ENCODE results near the gene ATP4B.
"Not testable (repeated sequence)": the region's sequence is repeated elsewhere in the genome, so short reads cannot be mapped to it uniquely, and the experiment has no call there.

The ATP4B gene

GRCh38 chr13:113625965-113626721 is 31.9 kb downstream of the ATP4B start:
- peak; percentile 57 for DNase-seq (ENCODE audit: low read depth, low spot score)

DNA sequence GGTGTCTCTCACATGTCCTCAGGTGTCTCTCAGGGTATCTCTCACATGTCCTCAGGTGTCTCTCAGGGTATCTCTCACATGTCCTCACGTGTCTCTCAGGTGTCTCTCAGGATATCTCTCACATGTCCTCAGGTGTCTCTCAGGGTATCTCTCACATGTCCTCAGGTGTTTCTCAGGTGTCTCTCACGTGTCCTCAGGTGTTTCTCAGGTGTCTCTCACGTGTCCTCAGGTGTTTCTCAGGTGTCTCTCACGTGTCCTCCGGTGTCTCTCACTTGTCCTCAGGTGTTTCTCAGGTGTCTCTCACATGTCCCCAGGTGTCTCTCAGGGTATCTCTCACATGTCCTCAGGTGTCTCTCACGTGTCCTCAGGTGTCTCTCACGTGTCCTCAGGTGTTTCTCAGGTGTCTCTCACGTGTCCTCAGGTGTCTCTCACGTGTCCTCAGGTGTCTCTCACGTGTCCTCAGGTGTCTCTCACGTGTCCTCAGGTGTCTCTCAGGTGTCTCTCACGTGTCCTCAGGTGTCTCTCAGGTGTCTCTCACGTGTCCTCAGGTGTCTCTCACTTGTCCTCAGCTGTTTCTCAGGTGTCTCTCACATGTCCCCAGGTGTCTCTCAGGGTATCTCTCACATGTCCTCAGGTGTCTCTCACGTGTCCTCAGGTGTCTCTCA is 33.2 kb downstream of the ATP4B start:
- not testable (repeated sequence) for DNase-seq (ENCODE audit: low read depth, low spot score)

DNA sequence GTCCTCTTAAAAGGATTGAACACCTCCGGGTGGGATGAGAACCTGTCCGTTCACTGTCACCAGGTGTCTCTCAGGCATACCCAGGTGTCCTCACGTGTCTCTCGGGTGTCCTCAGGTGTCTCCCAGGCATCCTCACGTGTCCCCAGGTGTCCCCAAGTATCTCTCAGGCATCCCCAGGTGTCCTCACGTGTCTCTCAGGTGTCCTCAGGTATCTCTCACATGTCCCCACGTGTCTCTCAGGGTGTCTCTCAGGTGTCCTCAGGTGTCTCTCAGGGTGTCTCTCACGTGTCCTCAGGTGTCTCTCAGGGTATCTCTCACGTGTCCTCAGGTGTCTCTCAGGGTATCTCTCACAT is 33.8 kb downstream of the ATP4B start:
- no peak for DNase-seq (ENCODE audit: low read depth, low spot score)

DNA sequence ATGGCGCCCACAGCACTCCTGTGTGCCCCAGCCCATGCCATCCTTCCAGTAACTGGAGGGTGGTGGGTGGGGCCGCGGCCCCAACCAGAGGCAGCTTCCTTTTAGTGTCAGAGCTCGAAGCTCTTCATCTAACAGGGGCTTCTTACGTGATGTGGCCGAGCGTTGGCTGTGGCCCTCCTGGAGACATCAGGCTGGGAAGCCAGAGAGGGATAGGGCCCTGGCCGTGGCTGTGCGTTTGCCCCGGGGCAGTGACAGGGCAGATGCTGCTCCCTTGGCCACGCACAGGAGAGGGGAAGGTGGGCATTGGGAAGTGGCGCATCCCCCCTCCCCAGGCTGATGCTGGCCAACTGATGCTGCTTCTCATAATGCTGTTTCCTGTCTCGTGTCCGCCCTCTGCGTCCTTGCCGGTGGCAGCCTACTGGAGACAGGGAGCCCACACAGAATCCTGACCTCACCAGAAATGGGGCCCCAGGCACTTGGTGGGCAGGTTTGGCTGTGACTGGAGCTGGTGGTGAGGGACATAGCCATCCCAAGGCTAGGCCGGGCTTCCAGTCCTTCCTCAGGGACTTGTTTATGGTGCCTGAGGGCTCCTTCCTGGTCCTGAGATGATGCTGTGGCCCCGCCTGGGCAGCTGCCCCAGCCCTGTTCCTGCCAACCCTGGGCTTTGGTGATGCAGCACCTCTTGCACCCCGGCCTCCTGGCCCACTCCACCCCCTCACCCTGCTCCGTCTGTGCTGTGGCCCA is 34.3 kb downstream of the ATP4B start:
- no peak for DNase-seq (ENCODE audit: low read depth, low spot score)

- no peak for DNase-seq (ENCODE audit: low read depth, low spot score)
Observed at GRCh38 chr13:113622791-113623490, 35.1 kb downstream of the ATP4B start.

DNA sequence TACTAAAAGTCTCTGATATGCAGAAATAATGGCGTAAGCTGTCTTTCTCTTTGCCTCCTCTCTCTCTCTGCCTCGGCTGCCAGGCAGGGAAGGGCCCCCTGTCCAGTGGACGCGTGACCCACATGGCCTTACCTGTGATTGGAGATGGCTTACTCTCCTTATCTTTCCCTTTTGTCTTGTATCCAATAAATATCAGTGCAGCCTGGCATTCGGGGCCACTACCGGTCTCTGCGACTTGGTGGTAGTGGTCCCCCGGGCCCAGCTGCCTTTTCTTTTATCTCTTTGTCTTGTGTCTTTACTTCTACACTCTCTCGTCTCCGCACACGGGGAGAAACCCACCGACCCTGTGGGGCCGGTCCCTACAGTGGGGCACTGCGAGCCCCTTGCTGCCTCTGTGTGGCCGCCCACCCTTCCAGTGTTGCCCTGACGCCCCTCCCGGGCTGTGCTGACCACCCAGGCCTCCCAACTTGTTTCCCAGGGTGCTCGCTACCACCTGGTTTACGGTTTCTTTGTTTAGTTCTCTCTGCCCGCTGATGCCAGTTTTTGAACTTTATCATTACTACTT is 35.9 kb downstream of the ATP4B start:
- not testable (repeated sequence) for DNase-seq (ENCODE audit: low read depth, low spot score)

DNA sequence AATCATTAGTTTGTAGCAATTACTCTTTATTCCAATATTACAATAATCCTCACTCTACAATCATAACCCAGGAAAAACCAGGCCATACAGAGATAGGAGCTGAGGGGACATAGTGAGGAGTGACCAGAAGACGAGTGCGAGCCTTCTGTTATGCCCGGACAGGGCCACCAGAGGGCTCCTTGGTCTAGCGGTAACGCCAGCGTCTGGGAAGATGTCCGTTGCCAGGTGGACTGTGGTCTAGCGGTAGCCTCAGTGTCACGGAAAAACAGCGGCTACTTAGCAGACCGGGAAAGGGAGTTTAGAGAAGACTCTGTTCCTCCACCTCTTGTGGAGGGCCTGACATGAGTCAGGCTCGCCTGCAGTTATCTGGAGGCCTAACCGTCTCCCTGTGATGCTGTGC is 36.5 kb downstream of the ATP4B start:
- DNase-seq (ENCODE audit: low read depth, low spot score): peak; percentile 17

DNA sequence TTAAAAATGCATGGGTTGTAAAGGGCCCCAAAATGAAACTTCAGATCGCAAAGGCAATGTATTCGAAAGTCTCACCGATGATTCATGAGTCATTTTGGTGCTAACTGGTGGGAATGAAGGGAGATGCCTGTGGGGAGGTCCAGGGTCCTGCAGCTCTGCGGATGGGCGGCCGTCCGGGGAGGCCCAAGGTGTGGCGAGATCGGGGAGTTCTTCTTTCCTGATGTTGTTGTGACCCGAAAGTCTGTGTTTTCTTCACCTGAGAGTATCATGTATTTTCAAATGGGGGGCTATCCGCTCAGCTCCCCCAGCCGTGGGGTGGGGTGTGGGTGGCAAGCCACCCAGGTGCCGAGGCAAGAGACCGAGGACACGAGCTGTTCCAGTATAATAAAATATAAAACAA is 37.0 kb downstream of the ATP4B start:
- DNase-seq (ENCODE audit: low read depth, low spot score): no peak

DNA sequence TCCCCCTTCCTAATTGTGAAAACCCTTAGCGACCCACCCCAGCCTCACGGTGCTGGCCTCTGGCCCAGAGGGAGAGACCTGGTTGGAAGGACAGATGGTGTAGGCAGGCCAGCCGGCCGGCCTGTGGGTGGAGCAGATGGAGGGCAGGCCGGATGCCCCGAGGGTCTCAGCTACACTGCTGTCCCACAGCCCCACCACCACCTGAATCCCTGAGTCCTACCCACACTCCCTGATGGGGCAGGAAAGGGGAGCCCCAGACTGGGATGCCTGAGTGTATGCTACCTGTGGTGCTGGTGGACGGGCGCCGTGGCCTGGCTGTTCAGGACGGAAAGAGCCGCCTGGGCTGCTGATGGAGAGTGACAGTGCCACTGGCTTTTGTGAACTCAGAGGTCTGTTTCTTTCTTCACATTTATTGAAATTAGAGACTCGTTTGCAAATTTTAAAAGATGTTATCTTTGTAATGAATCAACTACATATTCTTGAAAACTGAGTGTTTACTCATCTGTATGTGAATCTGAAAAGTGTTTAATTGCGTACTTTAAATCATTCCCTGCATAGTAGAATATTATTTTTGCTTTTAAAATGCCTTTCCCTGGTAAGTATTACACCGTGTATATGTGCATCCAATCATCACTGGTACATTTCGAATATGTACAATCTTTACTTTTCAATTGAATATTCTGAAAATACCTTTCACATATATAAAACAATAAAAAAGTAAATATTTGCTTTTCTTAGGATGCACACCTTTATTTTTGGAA is 37.8 kb downstream of the ATP4B start:
- DNase-seq (ENCODE audit: low read depth, low spot score): no peak

- no peak for DNase-seq (ENCODE audit: low read depth, low spot score)
Observed at GRCh38 chr13:113618455-113618854, 39.5 kb downstream of the ATP4B start.

GRCh38 chr13:113617961-113618360 is 40.0 kb downstream of the ATP4B start:
- no peak for DNase-seq (ENCODE audit: low read depth, low spot score)

DNA sequence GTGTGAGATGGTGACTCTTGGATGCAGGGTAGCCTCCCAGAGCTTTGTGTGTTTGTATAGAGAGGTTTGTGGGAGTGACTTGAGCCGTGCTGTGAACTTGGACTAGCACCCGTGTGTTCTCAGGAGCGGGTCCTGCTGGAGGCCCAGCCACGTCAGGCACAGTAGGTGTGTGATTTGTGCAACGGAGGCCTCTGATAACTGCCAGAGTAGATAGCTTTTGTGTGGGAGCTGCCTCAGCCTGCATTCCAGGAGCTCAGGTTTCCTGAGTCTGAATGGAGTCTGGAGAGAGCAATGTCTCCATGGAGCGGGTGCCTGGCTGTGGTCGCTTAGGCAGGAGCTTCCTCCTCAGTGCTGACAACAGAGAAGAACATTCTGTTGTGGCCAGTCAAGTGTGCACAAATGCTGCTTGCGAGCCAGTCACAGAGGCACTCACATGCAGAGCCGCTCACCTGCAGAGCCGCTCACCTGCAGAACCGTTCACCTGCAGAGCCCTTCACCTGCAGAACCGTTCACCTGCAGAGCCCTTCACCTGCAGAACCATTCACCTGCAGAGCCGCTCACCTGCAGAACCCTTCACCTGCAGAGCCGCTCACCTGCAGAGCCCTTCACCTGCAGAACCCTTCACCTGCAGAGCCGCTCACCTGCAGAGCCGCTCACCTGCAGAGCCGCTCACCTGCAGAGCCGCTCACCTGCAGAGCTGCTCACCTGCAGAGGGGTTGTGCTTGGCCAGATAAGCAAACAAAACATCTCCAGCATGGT is 40.8 kb downstream of the ATP4B start:
- DNase-seq (ENCODE audit: low read depth, low spot score): peak; percentile 77

- no peak for DNase-seq (ENCODE audit: low read depth, low spot score)
Observed at GRCh38 chr13:113616281-113616906, 41.6 kb downstream of the ATP4B start.

- no peak for DNase-seq (ENCODE audit: low read depth, low spot score)
Observed at GRCh38 chr13:113613789-113614379, 44.1 kb downstream of the ATP4B start.

GRCh38 chr13:113612607-113613006 is 45.4 kb downstream of the ATP4B start:
- DNase-seq (ENCODE audit: low read depth, low spot score): peak; percentile 60

GRCh38 chr13:113611996-113612395 is 46.0 kb downstream of the ATP4B start:
- no peak for DNase-seq (ENCODE audit: low read depth, low spot score)

DNA sequence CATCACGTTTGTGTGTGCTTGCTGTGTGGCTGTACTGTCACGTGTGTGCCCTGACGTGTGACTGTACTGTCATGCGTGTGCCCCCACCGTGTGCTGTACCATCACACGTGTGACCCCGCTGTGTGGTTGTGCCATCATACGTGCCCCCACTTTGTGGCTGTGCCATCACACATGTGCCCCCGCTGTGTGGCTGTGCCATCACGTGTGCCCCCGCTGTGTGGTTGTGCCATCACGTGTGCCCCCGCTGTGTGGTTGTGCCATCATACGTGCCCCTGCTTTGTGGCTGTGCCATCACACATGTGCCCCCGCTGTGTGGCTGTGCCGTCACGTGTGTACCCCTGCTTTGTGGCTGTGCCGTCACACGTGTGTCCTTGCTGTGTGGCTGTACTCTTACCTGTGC is 47.7 kb downstream of the ATP4B start:
- DNase-seq (ENCODE audit: low read depth, low spot score): no peak

DNA sequence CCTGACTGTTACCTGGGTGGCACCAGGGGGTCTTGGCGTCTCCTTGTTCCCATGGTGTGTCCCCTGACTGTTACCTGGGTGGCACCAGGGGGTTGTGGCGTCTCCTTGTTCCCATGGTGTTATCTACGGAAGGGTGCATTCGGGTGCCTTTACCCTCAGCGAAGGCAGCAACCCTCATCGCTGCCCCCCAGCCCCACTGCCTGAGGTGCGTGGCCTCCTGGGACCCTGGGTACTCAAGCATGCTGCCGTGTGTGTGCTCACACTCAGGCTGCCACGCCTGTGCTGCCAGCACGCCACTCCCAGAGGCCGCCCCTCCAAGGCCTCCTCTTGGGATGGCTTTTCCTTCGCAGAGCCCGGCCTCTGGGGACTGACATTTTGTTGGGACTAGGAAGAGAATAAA is 48.4 kb downstream of the ATP4B start:
- DNase-seq (ENCODE audit: low read depth, low spot score): no peak

GRCh38 chr13:113608967-113609533 is 48.9 kb downstream of the ATP4B start:
- DNase-seq (ENCODE audit: low read depth, low spot score): no peak
